H1 (cell line): ENCODE results near the gene PRR5L. TPM values are rescaled to one million over a fixed set of nuclear protein-coding genes. Genes with fewer than 3 reads are reported as not detected.

Experiments
- CREB1 ChIP-seq: IDR thresholded peaks from 2 replicates; pipeline ENCODE4 v1.6.1; 2012; ENCODE audit warnings: inconsistent platforms
- GABPA ChIP-seq: IDR thresholded peaks from 2 replicates; pipeline ENCODE4 v1.6.1; 2011; ENCODE audit warnings: mild to moderate bottlenecking, low read length, moderate library complexity, borderline replicate concordance; ENCODE audit not compliant: insufficient read depth
- HDAC2 ChIP-seq, 2 experiments: fragments of 300-600 bp in 1 of 2; sonication (generic) in 1 of 2; IDR thresholded peaks; 2 replicates each; pipeline ENCODE4 v1.6.1; 2011 to 2012; ENCODE audit warnings: low read depth in 2 of 2, low read length in 2 of 2, mild to moderate bottlenecking in 2 of 2, moderate library complexity in 2 of 2, borderline replicate concordance in 1 of 2, inconsistent platforms in 1 of 2
- JUND ChIP-seq: IDR thresholded peaks from 2 replicates; pipeline ENCODE4 v1.6.1; 2011; ENCODE audit warnings: mild to moderate bottlenecking, improper control_type of control experiment, low read length
- KDM5A ChIP-seq: fragments of 200-600 bp; IDR thresholded peaks from 2 replicates; pipeline ENCODE4 v1.7.1; 2012; ENCODE audit warnings: mild to moderate bottlenecking, low read length, inconsistent platforms, mixed read lengths
- NRF1 ChIP-seq: IDR thresholded peaks from 2 replicates; pipeline ENCODE4 v1.6.1; 2011; ENCODE audit warnings: mild to moderate bottlenecking, low read depth, low read length, improper control_type of control experiment
- RAD21 ChIP-seq, 2 experiments: IDR thresholded peaks in 1 of 2; conservative IDR thresholded peaks in 1 of 2; 2 replicates each; pipeline ENCODE4 v1.6.1; 2011; ENCODE audit warnings: low read depth in 2 of 2, low read length in 2 of 2, improper control_type of control experiment in 1 of 2, inconsistent platforms in 1 of 2, mild to moderate bottlenecking in 1 of 2, moderate library complexity in 1 of 2
- polyA plus RNA-seq, 7 experiments: library from polyadenylated mRNA; depleted of rRNA in 3 of 7; stranded (reverse) in 5 of 7; unstranded in 2 of 7; fragments of >200 nt in 5 of 7; fragments of 200-250 nt in 2 of 7; gene quantifications; 1 replicate in 5 of 7; 2 replicates in 1 of 7; 4 replicates in 1 of 7; pipeline versions ENCODE4 v1.2.1 to v1.2.3, GENCODE V29; 2011 to 2013; ENCODE audit warnings: missing spikeins in 2 of 7, mixed read lengths in 2 of 7
- total RNA-seq: library from RNA; stranded (reverse); fragmentation: NEBNext Ultra II Directional; extraction: Animal tissue kit (Norgen Biotek cat#: 25700); gene quantifications from 2 replicates; pipeline ENCODE4 v1.2.1, GENCODE V29; 2021

Gene PRR5L
- total and polyA plus RNA-seq, 2 of the 8 experiments (the other 6 are each of a cell fraction or from before 2014, with no cell fraction given): 6.6 to 10.1 TPM

DNA sequence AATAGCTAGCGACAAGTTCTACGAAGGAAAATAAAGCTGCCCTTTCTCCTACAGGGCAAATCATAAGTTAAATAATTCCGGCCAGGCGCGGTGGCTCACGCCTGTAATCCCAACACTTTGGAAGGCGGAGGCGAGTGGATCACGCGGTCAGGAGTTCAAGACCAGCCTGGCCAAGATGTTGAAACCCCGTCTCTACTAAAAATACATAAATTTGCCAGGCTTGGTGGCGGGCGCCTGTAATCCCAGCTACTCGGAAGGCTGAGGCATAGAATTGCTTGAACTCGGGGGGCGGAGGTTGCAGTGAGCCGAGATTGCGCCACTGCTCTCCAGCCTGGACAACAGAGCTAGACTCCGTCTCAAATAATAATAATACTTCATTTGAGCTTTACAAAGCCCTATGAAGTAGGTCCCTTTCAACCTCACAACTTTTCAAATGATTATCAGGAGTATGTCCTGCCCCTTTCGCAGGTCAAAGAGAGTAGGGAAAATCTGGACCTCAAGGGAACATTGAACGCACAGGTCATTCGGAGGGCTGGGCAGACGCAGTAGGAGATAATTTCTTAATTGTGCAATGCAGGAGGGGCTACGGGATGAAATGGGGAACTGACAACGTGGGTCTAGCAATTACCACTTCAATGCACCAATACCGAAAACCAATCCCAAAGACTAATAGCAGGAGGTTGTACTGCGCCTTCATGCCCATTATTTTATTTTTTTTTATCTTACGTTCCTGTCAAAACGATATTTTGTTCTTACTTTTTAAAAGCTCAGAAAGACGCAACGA is 7.5 kb upstream of the PRR5L start (continued):
- TF ChIP-seq JUND (no peak), HDAC2 (IDR thresholded peaks at IDR 0.05; ENCODE audit: borderline replicate concordance in 1 of 2, low read depth in 2 of 2, low read length in 2 of 2) (no peak), RAD21 (IDR thresholded peaks at IDR 0.05 in 1 of 2, conservative IDR thresholded peaks at IDR 0.05 in 1 of 2; ENCODE audit: low read depth in 2 of 2, low read length in 2 of 2) (no peak), GABPA (no peak), CREB1 (no peak), NRF1 (no peak), KDM5A (no peak)
